CD8-positive, alpha-beta memory T cell (primary cell): ENCODE measurements around the gene RSPH10B. TPM values are rescaled to one million over a fixed set of nuclear protein-coding genes. Genes with fewer than 3 reads are reported as not detected.
"Not testable (repeated sequence)": the region's sequence is repeated elsewhere in the genome, so short reads cannot be mapped to it uniquely, and the experiment has no call there.

Experiments
- CTCF ChIA-PET: fragments of 350-600 bp; sonication (Branson Sonifier 250); formaldehyde crosslinking; loops from one replicate; lab custom pipeline; 2021; ENCODE audit warnings: antibody characterized with exemption; lab: Charles Lee
- POLR2A ChIA-PET: fragments of 350-600 bp; sonication (Branson Sonifier 250); formaldehyde crosslinking; loops from one replicate; lab custom pipeline; 2021; ENCODE audit warnings: antibody characterized with exemption; lab: Charles Lee
- DNase-seq, 5 donors: peaks; one replicate each; pipeline versions ENCODE4 v3.0.0 to v3.0.0-alpha.2; 2020 to 2022; ENCODE audit warnings: mixed read lengths in 1 of 5
- H3K27ac ChIP-seq: one replicate; pipeline ENCODE4 v1.7.0; 2013; ENCODE audit warnings: low read depth, mild to moderate bottlenecking, low read length, moderate library complexity
- H3K27me3 ChIP-seq: 2 replicates; pipeline ENCODE4 v1.7.0; 2013; ENCODE audit warnings: low read length, mild to moderate bottlenecking; ENCODE audit not compliant: insufficient read depth, poor library complexity, severe bottlenecking
- H3K36me3 ChIP-seq: 2 replicates; pipeline ENCODE4 v1.7.0; 2013; ENCODE audit warnings: mild to moderate bottlenecking, low read length, moderate library complexity; ENCODE audit not compliant: insufficient read depth
- H3K4me1 ChIP-seq: 2 replicates; pipeline ENCODE4 v1.7.0; 2013; ENCODE audit warnings: mild to moderate bottlenecking, low read length, moderate library complexity; ENCODE audit not compliant: insufficient read depth
- H3K4me3 ChIP-seq: 2 replicates; pipeline ENCODE4 v1.7.0; 2013; ENCODE audit warnings: mild to moderate bottlenecking, low read length
- H3K9me3 ChIP-seq: 2 replicates; pipeline ENCODE4 v1.7.0; 2013; ENCODE audit warnings: mild to moderate bottlenecking, low read length
- H3K27ac Mint-ChIP-seq, 8 donors: one replicate each; pipeline ENCODE4 v1.8.0; 2020 to 2021; ENCODE audit warnings: mixed read lengths in 8 of 8, mild to moderate bottlenecking in 6 of 8, inconsistent platforms in 3 of 8, moderate library complexity in 3 of 8
- H3K27me3 Mint-ChIP-seq, 2 donors: one replicate each; pipeline ENCODE4 v1.8.0; 2020 to 2021; ENCODE audit warnings: mixed read lengths in 2 of 2, mild to moderate bottlenecking in 1 of 2, moderate library complexity in 1 of 2
- H3K36me3 Mint-ChIP-seq, 3 donors: one replicate each; pipeline ENCODE4 v1.8.0; 2020 to 2021; ENCODE audit warnings: mixed read lengths in 3 of 3, inconsistent platforms in 1 of 3, mild to moderate bottlenecking in 1 of 3
- H3K4me1 Mint-ChIP-seq, 3 donors: one replicate each; pipeline ENCODE4 v1.8.0; 2020 to 2021; ENCODE audit warnings: mixed read lengths in 3 of 3, inconsistent platforms in 1 of 3, mild to moderate bottlenecking in 1 of 3
- H3K4me3 Mint-ChIP-seq, 7 donors: one replicate each; pipeline ENCODE4 v1.8.0; 2020 to 2021; ENCODE audit warnings: mixed read lengths in 7 of 7, mild to moderate bottlenecking in 6 of 7, moderate library complexity in 4 of 7, inconsistent platforms in 2 of 7
- H3K9me3 Mint-ChIP-seq, 5 donors: one replicate each; pipeline ENCODE4 v1.8.0; 2020 to 2022; ENCODE audit warnings: mixed read lengths in 5 of 5, mild to moderate bottlenecking in 3 of 5, moderate library complexity in 2 of 5, inconsistent platforms in 1 of 5
- polyA plus RNA-seq: library from polyadenylated mRNA; unstranded; fragments of 300-500 nt; fragmentation: Illumina TruSeq; gene quantifications from one replicate; pipeline ENCODE4 v1.2.3, GENCODE V29; 2021
- total RNA-seq, 2 experiments: library from RNA; stranded (reverse); gene quantifications; one replicate each; pipeline ENCODE4 v1.2.3, GENCODE V29; 2021

RSPH10B gene
- total and polyA plus RNA-seq, 3 experiments from 2014 or later: not detected

- peaks cover 0 to 44% (median 5%) of the 10 kb centered on the region in 3 donors for H3K36me3 Mint-ChIP-seq
- H3K9me3 ChIP-seq, H3K27ac ChIP-seq, H3K27me3 ChIP-seq, H3K27me3 Mint-ChIP-seq, H3K9me3 Mint-ChIP-seq, DNase-seq, H3K4me1 Mint-ChIP-seq, CTCF ChIA-PET, H3K4me3 Mint-ChIP-seq, H3K36me3 ChIP-seq, H3K27ac Mint-ChIP-seq, H3K4me1 ChIP-seq, H3K4me3 ChIP-seq: not testable (repeated sequence)
- POLR2A ChIA-PET: interaction anchor here (0.7 kb wide), 1 partner anchor 11 kb away, joined by 3 read pairs; no protein-coding TSS in a partner anchor
These were observed 61.7 kb downstream of the RSPH10B start for GRCh38 chr7:5908835-5909234.

DNA sequence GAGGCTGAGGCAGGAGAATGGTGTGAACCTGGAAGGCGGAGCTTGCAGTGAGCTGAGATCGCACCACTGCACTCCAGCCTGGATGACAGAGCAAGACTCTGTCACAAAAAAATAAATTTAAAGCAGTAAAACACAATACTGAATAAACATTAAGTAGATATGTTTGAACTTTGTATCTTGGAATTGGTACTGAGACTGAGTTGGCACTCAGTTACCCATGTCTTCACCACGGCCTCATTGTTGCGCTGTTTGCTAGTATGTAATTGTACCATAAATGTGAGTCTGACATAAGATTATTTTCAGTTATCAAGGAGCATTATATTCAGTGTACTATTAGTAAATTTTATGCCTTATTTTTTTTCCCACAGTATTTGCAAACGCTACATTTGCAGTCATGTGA lies 65.8 kb downstream of the RSPH10B start:
- CTCF ChIA-PET, H3K27me3 Mint-ChIP-seq, H3K4me3 ChIP-seq, H3K9me3 ChIP-seq, H3K4me1 ChIP-seq, H3K27ac ChIP-seq, H3K4me1 Mint-ChIP-seq, H3K27me3 ChIP-seq, H3K36me3 ChIP-seq, POLR2A ChIA-PET, DNase-seq, H3K27ac Mint-ChIP-seq, H3K4me3 Mint-ChIP-seq, H3K9me3 Mint-ChIP-seq: not testable (repeated sequence)
- peaks cover 0 to 45% (median under 1%) of the 10 kb centered on the region in 3 donors for H3K36me3 Mint-ChIP-seq

DNA sequence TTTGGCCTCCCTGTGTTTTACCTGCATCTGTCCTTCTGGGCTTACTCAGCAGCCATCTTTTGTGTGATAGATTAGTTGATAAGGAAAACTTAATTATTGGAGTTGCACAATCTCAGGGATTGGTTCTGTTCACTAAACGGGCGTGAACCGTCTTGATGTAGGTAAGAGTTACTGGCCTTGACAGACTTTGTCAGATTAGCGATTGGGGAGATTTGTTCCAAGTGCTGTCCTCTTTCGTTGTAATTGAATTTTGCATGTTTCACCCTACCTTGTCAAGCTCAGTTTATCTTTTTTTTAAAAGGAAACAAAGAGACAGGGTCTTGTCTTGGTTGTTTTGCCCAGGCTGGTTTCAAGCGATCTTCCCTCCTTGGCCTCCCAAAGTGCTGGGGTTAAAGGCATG lies 67.5 kb downstream of the RSPH10B start:
- H3K27me3 ChIP-seq, H3K27ac ChIP-seq, H3K9me3 ChIP-seq, H3K9me3 Mint-ChIP-seq, H3K4me1 ChIP-seq, H3K27me3 Mint-ChIP-seq, H3K4me1 Mint-ChIP-seq, CTCF ChIA-PET, POLR2A ChIA-PET, H3K36me3 ChIP-seq, H3K27ac Mint-ChIP-seq, H3K4me3 ChIP-seq, H3K4me3 Mint-ChIP-seq, DNase-seq: not testable (repeated sequence)
- H3K36me3 Mint-ChIP-seq: peaks cover 0 to 37% (median 0%) of the 10 kb centered on the region in 3 donors

DNA sequence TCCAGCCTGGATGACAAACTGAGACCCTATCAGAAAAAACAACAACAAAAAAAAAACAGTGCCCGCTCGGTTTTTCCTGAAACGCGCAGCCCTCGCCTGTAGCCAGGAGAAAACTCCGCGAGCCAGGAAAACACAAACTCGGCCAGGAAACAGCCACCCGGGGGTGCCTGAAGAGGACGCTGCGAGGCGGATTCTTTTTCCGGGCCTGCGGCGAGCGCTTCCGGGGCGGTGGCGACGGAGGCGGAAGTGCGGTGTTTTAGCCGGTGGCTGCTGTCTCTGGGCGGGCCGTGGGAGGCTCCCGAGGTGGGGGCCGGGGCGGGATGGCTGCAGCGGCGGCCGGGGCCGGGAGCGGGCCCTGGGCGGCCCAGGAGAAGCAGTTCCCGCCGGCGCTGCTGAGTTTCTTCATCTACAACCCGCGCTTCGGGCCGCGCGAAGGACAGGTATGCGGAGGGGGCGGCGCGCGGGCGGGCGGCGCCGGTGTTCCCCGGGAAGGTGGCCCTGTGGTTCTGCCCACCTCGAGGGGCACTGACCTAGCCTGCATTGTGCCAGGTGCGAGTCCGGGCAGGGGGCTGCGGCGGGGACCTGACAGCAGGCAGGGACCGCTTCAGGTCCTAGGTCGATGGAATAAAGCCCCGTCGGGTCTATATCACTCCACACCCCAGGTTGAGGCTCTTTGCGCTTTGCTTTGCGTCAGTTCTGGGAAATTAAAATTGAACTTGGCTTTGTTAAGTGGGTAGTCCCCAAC lies 71.8 kb downstream of the RSPH10B start, which contains the start of gene CCZ1:
Gene CCZ1 (plus strand): TSS at position 254 of the 745 bp plus-strand sequence. CDS start 67 bp downstream, at position 321.
- POLR2A ChIA-PET: not testable (repeated sequence)

DNA sequence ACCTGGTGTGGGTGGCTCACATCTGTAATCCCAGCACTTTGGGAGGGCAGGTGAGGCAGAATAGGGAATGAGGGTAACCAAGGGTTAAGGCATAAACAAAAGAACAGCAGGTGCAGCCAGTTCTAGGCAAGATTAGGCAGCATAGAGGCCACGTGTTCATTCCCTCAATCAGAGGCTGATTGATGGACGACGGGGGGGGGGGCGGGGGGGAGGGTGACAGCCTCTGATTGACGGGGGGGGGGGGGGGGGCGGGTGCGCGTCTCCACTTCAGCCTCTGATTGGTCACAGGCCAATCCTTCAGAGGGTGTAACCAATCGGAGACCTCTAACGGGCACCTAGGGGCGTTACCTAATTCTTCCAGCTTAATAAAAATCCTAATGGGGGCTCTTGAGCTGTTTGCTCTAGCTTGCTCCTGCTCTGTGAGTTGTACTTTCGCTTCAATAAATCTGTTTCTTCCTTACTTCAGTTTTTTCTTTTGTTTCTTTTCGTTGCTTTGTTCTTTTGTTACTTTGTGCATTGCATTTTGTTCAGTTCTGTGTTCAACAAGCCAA lies 73.0 kb downstream of the RSPH10B start:
- DNase-seq, H3K27me3 Mint-ChIP-seq, H3K27ac ChIP-seq, H3K36me3 ChIP-seq, H3K4me3 ChIP-seq, H3K36me3 Mint-ChIP-seq, CTCF ChIA-PET, H3K9me3 Mint-ChIP-seq, H3K4me1 ChIP-seq, H3K4me1 Mint-ChIP-seq, H3K27me3 ChIP-seq, H3K9me3 ChIP-seq: not testable (repeated sequence)
- Mint-ChIP-seq H3K4me3 (peak overlapping the region; percentile 62 to 85 (median 76)), H3K27ac (peak overlapping the region in 6 of 8 donors; percentile 54 to 81 (median 70))
- POLR2A ChIA-PET: interaction anchor here (0.6 kb wide), 1 partner anchor 12 kb away, joined by 3 read pairs; no protein-coding TSS in a partner anchor

More for the DNA sequence above, 71.8 kb downstream of the RSPH10B start, which contains the start of gene CCZ1:
- H3K27me3 ChIP-seq, H3K9me3 ChIP-seq, H3K9me3 Mint-ChIP-seq, CTCF ChIA-PET, H3K27ac ChIP-seq, H3K27me3 Mint-ChIP-seq, H3K4me3 ChIP-seq, H3K4me1 ChIP-seq, H3K36me3 ChIP-seq, H3K4me1 Mint-ChIP-seq: not testable (repeated sequence)
- Mint-ChIP-seq H3K4me3 (peak within 1 kb of the TSS; percentile 83 to 92 (median 87)), H3K27ac (peak within 1 kb of the TSS; percentile 74 to 93 (median 85)), H3K36me3 (peaks cover 0 to 16% (median 3%) of the 10 kb centered on the region in 3 donors)
- DNase-seq: peak; percentile 46 to 86 (median 64)

GRCh38 chr7:5892498-5892897 lies 78.0 kb downstream of the RSPH10B start:
- no peak overlapping the region for H3K27ac Mint-ChIP-seq
- no peak overlapping the region for H3K4me3 ChIP-seq
- no peaks in the 10 kb centered on the region for H3K36me3 Mint-ChIP-seq
- no peaks in the 10 kb centered on the region for H3K27me3 ChIP-seq
- ChIA-PET POLR2A (interaction anchor here (0.6 kb wide), 1 partner anchor 10 kb away, joined by 5 read pairs; no protein-coding TSS in a partner anchor), CTCF (no interaction called here)
- H3K4me1 Mint-ChIP-seq: no peaks in the 10 kb centered on the region
- H3K4me1 ChIP-seq: no peaks in the 10 kb centered on the region
- H3K9me3 ChIP-seq: no peaks in the 10 kb centered on the region
- no peaks in the 10 kb centered on the region for H3K27me3 Mint-ChIP-seq
- H3K27ac ChIP-seq: no peak overlapping the region
- no peaks in the 10 kb centered on the region for H3K36me3 ChIP-seq
- H3K9me3 Mint-ChIP-seq: no peaks in the 10 kb centered on the region
- no peak for DNase-seq
- H3K4me3 Mint-ChIP-seq: no peak overlapping the region

- H3K4me3 ChIP-seq, H3K36me3 Mint-ChIP-seq, H3K27me3 ChIP-seq, H3K9me3 Mint-ChIP-seq, H3K27ac ChIP-seq, CTCF ChIA-PET, H3K27me3 Mint-ChIP-seq, H3K36me3 ChIP-seq, H3K4me3 Mint-ChIP-seq, POLR2A ChIA-PET, H3K9me3 ChIP-seq, H3K4me1 Mint-ChIP-seq, H3K4me1 ChIP-seq, DNase-seq: not testable (repeated sequence)
- H3K27ac Mint-ChIP-seq: peak overlapping the region in 1 of 8 donors; percentile 10
These were observed 80.2 kb downstream of the RSPH10B start for GRCh38 chr7:5890244-5890643.

- POLR2A ChIA-PET: interaction anchor here (0.7 kb wide), 1 partner anchor 65 kb away, joined by 4 read pairs; no protein-coding TSS in a partner anchor
- CTCF ChIA-PET, H3K4me1 ChIP-seq: not testable (repeated sequence)
These were observed 82.5 kb downstream of the RSPH10B start for GRCh38 chr7:5888021-5888420.

More at GRCh38 chr7:5888021-5888420, 82.5 kb downstream of the RSPH10B start:
- not testable (repeated sequence) for H3K36me3 ChIP-seq, H3K4me1 Mint-ChIP-seq, H3K4me3 Mint-ChIP-seq, H3K36me3 Mint-ChIP-seq, H3K27me3 Mint-ChIP-seq, H3K27ac ChIP-seq, DNase-seq, H3K4me3 ChIP-seq, H3K9me3 Mint-ChIP-seq, H3K27me3 ChIP-seq, H3K9me3 ChIP-seq
- peak overlapping the region in 1 of 8 donors; percentile 38 for H3K27ac Mint-ChIP-seq
